Measurements from ENCODE around the gene ANKRD33. TPM values are rescaled to one million over a fixed set of nuclear protein-coding genes. Genes with fewer than 3 reads are reported as not detected.

ANKRD33 gene
- total and polyA plus RNA-seq, 2 of the 8 experiments (the other 6 are each of a cell fraction or from before 2014, with no cell fraction given): 0.41 to 0.53 TPM

- peak overlapping the region; percentile 81; the same call in 1 of the 2 replicates for H4K8ac ChIP-seq (ENCODE audit: extremely low read depth, insufficient read depth, low read length)
- no peaks in the 10 kb centered on the region for H3K9me3 ChIP-seq (ENCODE audit: insufficient read depth in 2 of 2, low read depth in 1 of 2, low read length in 1 of 2)
- H3K4me1 ChIP-seq (replicated peaks in 1 of 4; ENCODE audit: control insufficient read depth in 3 of 4, insufficient read depth in 4 of 4, low read length in 3 of 4): peaks cover 15 to 47% (median 35%) of the 10 kb centered on the region in 4 experiments
- H2AFZ ChIP-seq (ENCODE audit: low read length): peak overlapping the region; percentile 36; the same call in 1 of the 2 replicates
- H3K18ac ChIP-seq (ENCODE audit: extremely low read depth, low read length): peak overlapping the region; percentile 83; the same call in 1 of the 2 replicates
- no peaks in the 10 kb centered on the region for H4K20me1 ChIP-seq (replicated peaks in 1 of 2; ENCODE audit: control insufficient read depth in 1 of 2, insufficient read depth in 2 of 2, low read length in 2 of 2)
- H3K27ac ChIP-seq (ENCODE audit: low read depth, low read length): no peak overlapping the region
- 0 out of 2 replicates have a peak overlapping the region, but pooled peaks have one; percentile 35 for H2BK5ac ChIP-seq (ENCODE audit: low read depth, low read length)
- H2BK120ac ChIP-seq (replicated peaks; ENCODE audit: low read depth, low read length): peak overlapping the region; percentile 82
- peak overlapping the region; percentile 18 for H4K5ac ChIP-seq (ENCODE audit: insufficient read length, low read depth, low read length)
- peak overlapping the region in 2 of 4 experiments; percentile 20 to 31; a peak in 2 of 7 replicates for H3K9ac ChIP-seq (replicated peaks in 1 of 4; ENCODE audit: extremely low read depth in 1 of 4, low read depth in 3 of 4, low read length in 3 of 4)
- peak overlapping the region; percentile 5 for H3K4ac ChIP-seq (replicated peaks; ENCODE audit: insufficient read length, low read depth, low read length)
- peak overlapping the region; percentile 85 for H2BK12ac ChIP-seq (ENCODE audit: low read depth, low read length)
- H3K14ac ChIP-seq (ENCODE audit: insufficient read length): no peak overlapping the region
- peaks cover 16% of the 10 kb centered on the region; the same call in 1 of the 2 replicates for H3K23me2 ChIP-seq (ENCODE audit: low read depth, low read length)
- peak overlapping the region; percentile 66 to 85 (median 72); a peak in 7 of 8 replicates for H3K4me3 ChIP-seq (ENCODE audit: extremely low read depth in 1 of 4, insufficient read depth in 2 of 4, low read depth in 3 of 4, low read length in 4 of 4)
- no peak overlapping the region for H3K23ac ChIP-seq (ENCODE audit: insufficient read length)
- H3K4me2 ChIP-seq (ENCODE audit: insufficient read depth in 1 of 2, low read depth in 2 of 2, low read length in 2 of 2): peak overlapping the region; percentile 95 to 96
- no peaks in the 10 kb centered on the region for H3K79me2 ChIP-seq (ENCODE audit: control insufficient read depth in 1 of 2, insufficient read depth in 2 of 2, low read length in 2 of 2)
- TF ChIP-seq POU5F1 (IDR thresholded peaks at IDR 0.05; ENCODE audit: low read depth, low read length) (no peak), YY1 (IDR thresholded peaks at IDR 0.05; ENCODE audit: low read depth, low read length) (no peak), TAF7 (optimal IDR thresholded peaks at IDR 0.05; ENCODE audit: borderline replicate concordance, low read depth, low read length) (no peak), SUZ12 (IDR thresholded peaks at IDR 0.05; ENCODE audit: low read length) (peak; percentile 39; the same call in 1 of the 2 replicates), TEAD4 (IDR thresholded peaks at IDR 0.05; ENCODE audit: low read depth, low read length) (no peak), TAF1 (IDR thresholded peaks at IDR 0.05; ENCODE audit: low read depth, low read length) (peak; percentile 19; the same call in 1 of the 2 replicates), RXRA (IDR thresholded peaks at IDR 0.05; ENCODE audit: insufficient read depth, low read depth, low read length) (no peak)
- H3K56ac ChIP-seq (replicated peaks; ENCODE audit: insufficient read length, low read depth, low read length): no peak overlapping the region
- no peaks in the 10 kb centered on the region for H3K36me3 ChIP-seq (ENCODE audit: control insufficient read depth in 2 of 4, insufficient read depth in 4 of 4, low read length in 3 of 4)
- H4K91ac ChIP-seq (replicated peaks; ENCODE audit: insufficient read length, low read length): peak overlapping the region; percentile 25
- H2AK5ac ChIP-seq (ENCODE audit: low read depth, low read length): no peak overlapping the region
- no peak overlapping the region for H2BK20ac ChIP-seq (ENCODE audit: low read length)
- ChIA-PET CTCF (ENCODE audit: partially characterized antibody) (interaction anchor here (0.6 to 10.6 kb wide), 13 partner anchors 10 to 1389 kb away, joined by 3 to 139 read pairs (median 9); partner anchors contain the start of gene ANKRD33), POLR2A (ENCODE audit: partially characterized antibody) (interaction anchor here (1.0 to 11.2 kb wide), 5 partner anchors 8 to 34 kb away, joined by 3 to 107 read pairs (median 3); partner anchors contain the start of gene FIGNL2)
- no peak for FAIRE-seq
- DNase-seq (ENCODE audit: low read depth in 1 of 2, low spot score in 2 of 2): no peak
- WGBS, 2 experiments (ENCODE audit: extremely low coverage in 1 of 2, insufficient coverage in 1 of 2, insufficient read length in 1 of 2, insufficient replicate concordance in 2 of 2, low coverage in 1 of 2, low lambda C conversion rate in 2 of 2, missing lambda C conversion rate in 1 of 2): 8% methylated on average over 13 of the region's 20 CpGs; no CpG with 5 or more reads in 1 of the 2 experiments
- no peaks in the 10 kb centered on the region for H3K79me1 ChIP-seq (ENCODE audit: low read depth, low read length)
- peaks cover 0 to 29% (median 24%) of the 10 kb centered on the region in 4 experiments; a peak in 6 of 7 replicates for H3K27me3 ChIP-seq (replicated peaks in 1 of 4; ENCODE audit: control insufficient read depth in 3 of 4, extremely low read depth in 1 of 4, insufficient read depth in 3 of 4, low read length in 3 of 4)
- peak overlapping the region; percentile 40; the same call in 1 of the 2 replicates for H2BK15ac ChIP-seq (ENCODE audit: low read length)
These were observed 18.4 kb upstream of the ANKRD33 start for GRCh38 chr12:51869496-51869865.

Measured in H1 (cell line).